Activated naive CD4-positive, alpha-beta T cell treated with anti-CD3 and anti-CD28 coated beads, Interleukin-2, amount 10 ng/mL, durations not matched to agents 7 days and 5 days (primary cell): ENCODE data around the gene BANK1.

ENCODE experiments used
- CTCF ChIA-PET: fragments of 350-600 bp; sonication (Branson Sonifier 250); formaldehyde crosslinking; loops from one replicate; lab custom pipeline; 2021; ENCODE audit warnings: antibody characterized with exemption; lab: Charles Lee
- DNase-seq: peaks from one replicate; pipeline ENCODE4 v3.0.0-alpha.2; 2020
- H3K27ac Mint-ChIP-seq: one replicate; pipeline ENCODE4 v1.8.0; 2021; ENCODE audit warnings: mild to moderate bottlenecking, moderate library complexity, mixed read lengths
- H3K27me3 Mint-ChIP-seq: one replicate; pipeline ENCODE4 v1.8.0; 2021; ENCODE audit warnings: mild to moderate bottlenecking, mixed read lengths
- H3K36me3 Mint-ChIP-seq: one replicate; pipeline ENCODE4 v1.8.0; 2021; ENCODE audit warnings: mixed read lengths
- H3K4me1 Mint-ChIP-seq: one replicate; pipeline ENCODE4 v1.8.0; 2021; ENCODE audit warnings: mixed read lengths
- H3K4me3 Mint-ChIP-seq: one replicate; pipeline ENCODE4 v1.8.0; 2021; ENCODE audit warnings: mild to moderate bottlenecking, moderate library complexity, mixed read lengths
- H3K9me3 Mint-ChIP-seq: one replicate; pipeline ENCODE4 v1.8.0; 2021; ENCODE audit warnings: mixed read lengths

The BANK1 gene

DNA sequence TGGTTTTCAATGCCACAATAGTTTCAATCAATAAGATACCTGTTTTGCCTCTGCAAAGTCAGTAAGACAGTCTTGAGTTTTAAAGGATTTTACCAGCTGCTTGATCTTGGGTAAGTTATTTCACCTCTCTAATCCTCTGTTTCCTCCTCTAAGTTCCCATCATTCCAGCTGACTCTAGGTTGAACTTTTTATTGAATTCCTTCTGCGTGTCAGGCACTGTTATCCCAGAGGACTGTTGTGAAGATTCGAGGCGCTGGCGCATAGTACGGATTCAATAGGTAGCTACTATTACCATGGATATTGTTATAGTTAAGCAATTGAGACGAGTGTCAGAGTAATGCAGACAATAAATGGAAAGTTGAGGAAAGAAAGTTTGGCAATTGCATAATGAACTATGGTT is 179.4 kb downstream of the BANK1 start:
- no peak for DNase-seq
- Mint-ChIP-seq H3K4me3 (no peak overlapping the region), H3K9me3 (no peaks in the 10 kb centered on the region), H3K27ac (no peak overlapping the region), H3K27me3 (peaks cover 5% of the 10 kb centered on the region), H3K36me3 (no peaks in the 10 kb centered on the region), H3K4me1 (no peaks in the 10 kb centered on the region)
- CTCF ChIA-PET: no interaction called here

- no peaks in the 10 kb centered on the region for H3K4me1 Mint-ChIP-seq
- H3K36me3 Mint-ChIP-seq: no peaks in the 10 kb centered on the region
- CTCF ChIA-PET: no interaction called here
- H3K27me3 Mint-ChIP-seq: peaks cover 5% of the 10 kb centered on the region
- H3K4me3 Mint-ChIP-seq: no peak overlapping the region
- H3K27ac Mint-ChIP-seq: no peak overlapping the region
- H3K9me3 Mint-ChIP-seq: no peaks in the 10 kb centered on the region
- no peak for DNase-seq
Observed at GRCh38 chr4:101970547-101971155, 180.1 kb downstream of the BANK1 start.

GRCh38 chr4:101972791-101973190 is 182.3 kb downstream of the BANK1 start:
- no peak overlapping the region for H3K27ac Mint-ChIP-seq
- CTCF ChIA-PET: no interaction called here
- H3K27me3 Mint-ChIP-seq: peaks cover 5% of the 10 kb centered on the region
- H3K4me3 Mint-ChIP-seq: no peak overlapping the region
- H3K4me1 Mint-ChIP-seq: no peaks in the 10 kb centered on the region
- H3K9me3 Mint-ChIP-seq: no peaks in the 10 kb centered on the region
- no peak for DNase-seq
- H3K36me3 Mint-ChIP-seq: no peaks in the 10 kb centered on the region

DNA sequence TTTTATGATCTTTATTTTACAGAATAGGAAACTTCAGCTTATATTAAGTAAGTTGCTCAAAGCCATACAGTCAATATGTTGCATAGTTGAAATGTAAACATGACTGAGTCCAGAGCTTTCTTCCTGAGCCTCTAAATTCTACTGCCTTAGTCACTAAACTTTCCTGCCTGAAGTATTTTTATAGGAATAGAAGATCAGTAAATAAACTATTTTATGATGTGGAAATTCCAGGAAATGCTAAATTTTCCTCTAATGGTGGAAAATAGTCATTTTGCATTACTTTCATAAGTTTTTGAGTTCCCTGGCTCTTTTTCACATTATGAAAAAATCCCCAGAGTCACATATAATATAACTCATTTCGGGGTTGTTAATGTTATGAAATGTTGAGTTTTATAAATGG is 182.8 kb downstream of the BANK1 start:
- H3K4me3 Mint-ChIP-seq: no peak overlapping the region
- no peaks in the 10 kb centered on the region for H3K36me3 Mint-ChIP-seq
- H3K27ac Mint-ChIP-seq: no peak overlapping the region
- DNase-seq: no peak
- H3K27me3 Mint-ChIP-seq: peaks cover 3% of the 10 kb centered on the region
- CTCF ChIA-PET: no interaction called here
- no peaks in the 10 kb centered on the region for H3K4me1 Mint-ChIP-seq
- no peaks in the 10 kb centered on the region for H3K9me3 Mint-ChIP-seq

DNA sequence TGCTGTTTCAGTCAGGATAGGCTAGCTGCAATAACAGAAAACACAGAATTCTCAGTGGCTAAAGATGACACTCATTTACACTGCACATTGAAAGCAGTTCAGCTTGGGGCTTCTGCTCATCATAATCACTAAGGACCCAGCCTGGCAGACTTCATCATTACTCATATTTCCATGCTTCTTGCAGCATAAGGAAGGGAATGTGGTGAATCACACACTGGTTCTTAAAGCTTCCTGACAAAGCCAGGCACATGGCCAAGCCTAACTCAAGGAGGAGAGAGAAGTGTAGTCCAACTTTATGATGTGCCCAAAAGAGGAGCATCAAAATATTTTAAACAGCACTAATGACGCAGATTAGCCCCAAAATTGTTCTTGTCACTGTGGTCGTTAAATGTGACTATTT is 186.5 kb downstream of the BANK1 start:
- no peak for DNase-seq
- H3K9me3 Mint-ChIP-seq: no peaks in the 10 kb centered on the region
- H3K4me3 Mint-ChIP-seq: no peak overlapping the region
- no peaks in the 10 kb centered on the region for H3K36me3 Mint-ChIP-seq
- no peaks in the 10 kb centered on the region for H3K4me1 Mint-ChIP-seq
- no peaks in the 10 kb centered on the region for H3K27me3 Mint-ChIP-seq
- CTCF ChIA-PET: no interaction called here
- H3K27ac Mint-ChIP-seq: no peak overlapping the region

DNA sequence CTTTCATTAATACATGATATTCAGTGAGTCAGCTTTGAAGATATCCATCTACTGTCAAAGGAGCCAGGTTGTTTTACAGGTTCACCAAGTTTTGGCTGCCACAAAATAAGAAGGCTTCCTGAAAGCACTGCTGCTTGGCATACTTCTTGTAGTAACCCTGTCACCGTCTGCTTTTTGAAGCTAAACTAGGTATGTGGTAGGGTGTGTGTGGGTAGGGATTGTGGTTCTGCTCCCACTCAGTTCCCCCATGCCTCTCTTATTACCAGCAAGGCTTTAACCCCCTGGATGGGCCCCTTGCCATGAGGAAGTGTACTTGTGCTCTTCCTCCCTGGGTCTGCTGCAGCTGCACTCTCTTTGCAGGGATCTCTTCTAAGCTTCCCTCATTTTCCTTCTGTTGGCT is 191.2 kb downstream of the BANK1 start:
- Mint-ChIP-seq H3K27me3 (no peaks in the 10 kb centered on the region), H3K4me1 (no peaks in the 10 kb centered on the region), H3K9me3 (no peaks in the 10 kb centered on the region), H3K27ac (no peak overlapping the region), H3K36me3 (no peaks in the 10 kb centered on the region), H3K4me3 (no peak overlapping the region)
- CTCF ChIA-PET: no interaction called here
- DNase-seq: no peak

DNA sequence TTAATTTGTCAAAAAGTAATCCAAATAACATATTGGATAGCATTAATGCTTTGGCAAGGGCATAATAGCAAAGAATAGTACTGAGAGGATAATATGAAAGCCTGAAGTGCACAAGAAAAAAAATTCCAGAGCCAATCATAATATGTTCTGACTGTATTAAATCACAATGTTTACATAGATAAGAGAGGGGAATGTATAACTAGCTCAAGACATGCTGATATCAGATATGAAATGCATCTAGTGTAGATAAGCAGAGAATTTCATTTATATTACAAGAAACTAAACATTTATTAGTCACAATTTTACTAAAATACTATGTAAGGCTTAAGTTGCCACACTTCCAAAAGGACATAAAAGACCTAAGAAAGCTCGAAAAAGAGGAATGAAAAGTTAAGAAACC is 193.3 kb downstream of the BANK1 start:
- H3K36me3 Mint-ChIP-seq: no peaks in the 10 kb centered on the region
- DNase-seq: no peak
- CTCF ChIA-PET: no interaction called here
- H3K4me3 Mint-ChIP-seq: no peak overlapping the region
- H3K9me3 Mint-ChIP-seq: no peaks in the 10 kb centered on the region
- no peaks in the 10 kb centered on the region for H3K4me1 Mint-ChIP-seq
- no peaks in the 10 kb centered on the region for H3K27me3 Mint-ChIP-seq
- H3K27ac Mint-ChIP-seq: no peak overlapping the region

DNA sequence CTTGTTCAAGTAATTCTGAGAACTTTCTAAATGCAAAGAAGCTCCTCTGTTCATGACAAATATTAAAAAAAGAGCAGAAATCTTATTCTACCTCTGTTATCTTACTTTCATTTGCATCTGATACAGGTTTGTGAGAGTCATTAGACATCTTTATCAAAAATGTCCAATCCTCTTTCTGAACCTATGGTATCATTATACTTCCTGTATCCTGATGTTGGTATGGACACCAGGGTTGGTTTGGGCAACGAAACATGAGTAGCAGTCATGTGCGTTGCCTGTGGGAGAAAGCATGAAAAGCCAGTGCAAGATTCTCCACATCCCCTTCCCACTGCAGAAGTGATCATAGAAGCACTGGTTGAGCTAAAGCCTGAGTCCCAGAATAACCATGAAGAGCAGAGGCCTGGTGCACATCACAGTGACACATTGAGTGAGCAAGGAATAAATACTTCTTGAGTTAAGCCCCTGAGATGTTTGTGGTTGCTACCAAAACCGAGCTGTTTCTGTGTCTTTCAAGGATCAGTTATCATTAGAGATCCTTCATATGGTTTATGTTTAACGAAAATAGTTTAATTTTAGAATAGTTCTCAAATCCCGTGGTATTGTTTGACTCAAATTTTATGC is 197.2 kb downstream of the BANK1 start:
- no peaks in the 10 kb centered on the region for H3K4me1 Mint-ChIP-seq
- H3K36me3 Mint-ChIP-seq: no peaks in the 10 kb centered on the region
- DNase-seq: no peak
- H3K27ac Mint-ChIP-seq: no peak overlapping the region
- CTCF ChIA-PET: no interaction called here
- no peak overlapping the region for H3K4me3 Mint-ChIP-seq
- H3K27me3 Mint-ChIP-seq: no peaks in the 10 kb centered on the region
- no peaks in the 10 kb centered on the region for H3K9me3 Mint-ChIP-seq

GRCh38 chr4:101989551-101989950 is 199.0 kb downstream of the BANK1 start:
- H3K9me3 Mint-ChIP-seq: no peaks in the 10 kb centered on the region
- H3K4me1 Mint-ChIP-seq: no peaks in the 10 kb centered on the region
- CTCF ChIA-PET: no interaction called here
- no peak for DNase-seq
- H3K27ac Mint-ChIP-seq: no peak overlapping the region
- no peak overlapping the region for H3K4me3 Mint-ChIP-seq
- H3K36me3 Mint-ChIP-seq: no peaks in the 10 kb centered on the region
- no peaks in the 10 kb centered on the region for H3K27me3 Mint-ChIP-seq

GRCh38 chr4:101992446-101992845 is 201.9 kb downstream of the BANK1 start:
- DNase-seq: no peak
- Mint-ChIP-seq H3K27ac (no peak overlapping the region), H3K9me3 (no peaks in the 10 kb centered on the region), H3K4me3 (no peak overlapping the region), H3K4me1 (no peaks in the 10 kb centered on the region), H3K27me3 (no peaks in the 10 kb centered on the region), H3K36me3 (no peaks in the 10 kb centered on the region)
- CTCF ChIA-PET: no interaction called here

DNA sequence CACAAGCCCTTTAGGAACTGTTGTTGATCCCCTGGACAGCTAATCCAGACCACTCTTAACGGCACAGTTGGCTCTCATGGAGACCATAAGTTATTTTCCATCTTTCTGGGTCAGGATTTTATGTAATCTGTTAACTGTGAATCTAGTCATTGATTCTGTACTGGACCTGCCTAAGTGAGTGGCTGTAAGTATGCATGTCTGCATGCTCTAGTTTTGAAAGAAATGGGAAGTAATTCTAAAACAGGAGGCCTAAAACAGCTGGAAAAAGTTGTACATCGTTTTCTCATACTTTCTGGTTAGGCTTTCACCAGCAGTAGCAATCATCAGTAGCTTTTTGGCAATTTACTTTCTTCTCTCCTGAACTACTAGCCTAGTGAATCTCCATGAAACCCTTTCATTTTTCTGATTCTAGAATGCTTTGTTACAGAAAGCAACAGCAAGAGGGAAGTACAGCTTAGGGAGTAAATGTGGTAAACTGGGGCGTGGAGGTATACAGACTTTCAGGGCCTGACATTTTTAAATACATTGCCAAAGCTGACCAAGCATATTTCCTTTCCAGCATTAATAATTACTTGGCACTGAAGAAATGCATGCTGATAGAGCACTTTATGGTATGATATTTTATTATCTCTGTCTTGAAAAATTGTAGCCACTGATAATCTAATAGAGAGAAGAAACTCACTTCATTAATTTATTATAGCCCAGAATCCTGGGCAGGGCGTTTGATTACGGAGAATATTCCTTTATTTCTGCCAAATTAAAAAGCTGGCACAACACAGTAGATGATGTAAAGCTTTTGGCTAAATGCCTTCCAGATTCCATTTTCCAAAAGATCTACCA is 202.7 kb downstream of the BANK1 start:
- H3K27ac Mint-ChIP-seq: no peak overlapping the region
- no peaks in the 10 kb centered on the region for H3K9me3 Mint-ChIP-seq
- H3K36me3 Mint-ChIP-seq: no peaks in the 10 kb centered on the region
- no peak overlapping the region for H3K4me3 Mint-ChIP-seq
- CTCF ChIA-PET: no interaction called here
- no peak for DNase-seq
- no peaks in the 10 kb centered on the region for H3K4me1 Mint-ChIP-seq
- H3K27me3 Mint-ChIP-seq: no peaks in the 10 kb centered on the region

DNA sequence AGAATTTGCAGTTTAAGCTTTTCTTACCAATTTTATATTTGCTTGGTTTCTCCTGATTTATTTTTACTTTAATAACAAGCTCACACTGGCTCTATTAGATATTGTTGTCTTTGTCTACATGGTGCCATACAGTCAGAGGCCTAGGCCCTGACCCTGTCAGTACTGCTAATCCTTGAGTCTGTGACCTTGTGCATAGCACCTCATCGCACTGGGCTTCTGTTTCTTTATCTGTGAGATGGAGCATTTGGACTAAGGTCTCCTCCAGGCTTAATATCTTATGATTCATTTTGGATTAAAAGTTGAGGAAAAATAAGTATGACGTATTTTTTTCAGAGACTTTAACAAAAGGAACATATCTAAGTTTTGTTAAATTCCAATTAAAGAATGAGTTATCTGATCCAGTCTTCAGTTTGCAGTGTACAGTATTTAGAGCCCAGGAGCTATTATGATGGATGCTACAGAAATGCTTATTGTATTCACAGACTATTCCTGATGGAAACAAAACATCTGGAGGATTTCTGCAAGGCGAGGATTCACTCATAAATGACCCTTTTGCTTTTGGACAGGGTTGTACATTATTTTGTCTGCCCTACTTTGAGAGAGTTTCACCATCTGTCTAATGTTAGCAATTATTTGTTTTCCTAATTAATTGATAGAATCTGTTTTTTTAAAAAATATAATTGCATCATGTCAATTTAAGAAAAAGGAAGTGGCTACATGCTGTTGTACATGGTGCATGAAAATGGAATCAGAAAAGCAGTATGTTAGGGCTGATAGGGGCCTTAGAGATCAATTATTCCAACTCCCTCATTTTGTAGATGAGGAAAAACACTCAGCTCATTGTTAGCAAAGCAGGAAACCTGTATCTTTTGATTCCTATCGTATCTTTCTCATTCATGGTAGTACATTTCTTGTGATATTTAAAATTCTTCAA is 203.6 kb downstream of the BANK1 start:
- no peaks in the 10 kb centered on the region for H3K36me3 Mint-ChIP-seq
- no peak overlapping the region for H3K27ac Mint-ChIP-seq
- H3K27me3 Mint-ChIP-seq: no peaks in the 10 kb centered on the region
- H3K4me3 Mint-ChIP-seq: no peak overlapping the region
- DNase-seq: no peak
- CTCF ChIA-PET: no interaction called here
- no peaks in the 10 kb centered on the region for H3K9me3 Mint-ChIP-seq
- no peaks in the 10 kb centered on the region for H3K4me1 Mint-ChIP-seq

GRCh38 chr4:102007959-102008425 is 217.5 kb downstream of the BANK1 start:
- CTCF ChIA-PET: interaction anchor here (0.7 kb wide), 1 partner anchor 808 kb away, joined by 3 read pairs; no protein-coding TSS in a partner anchor
- no peak overlapping the region for H3K4me3 Mint-ChIP-seq

GRCh38 chr4:102008711-102009110 is 218.2 kb downstream of the BANK1 start:
- CTCF ChIA-PET: interaction anchor here (0.7 kb wide), 1 partner anchor 808 kb away, joined by 3 read pairs; no protein-coding TSS in a partner anchor
- Mint-ChIP-seq H3K4me1 (no peaks in the 10 kb centered on the region), H3K4me3 (no peak overlapping the region), H3K9me3 (no peaks in the 10 kb centered on the region), H3K36me3 (no peaks in the 10 kb centered on the region), H3K27ac (no peak overlapping the region), H3K27me3 (no peaks in the 10 kb centered on the region)
- DNase-seq: no peak

More at GRCh38 chr4:102007959-102008425, 217.5 kb downstream of the BANK1 start:
- H3K27me3 Mint-ChIP-seq: no peaks in the 10 kb centered on the region
- H3K36me3 Mint-ChIP-seq: no peaks in the 10 kb centered on the region
- no peaks in the 10 kb centered on the region for H3K4me1 Mint-ChIP-seq
- DNase-seq: no peak
- no peaks in the 10 kb centered on the region for H3K9me3 Mint-ChIP-seq
- H3K27ac Mint-ChIP-seq: no peak overlapping the region
